Thymus (tissue), 11 donors: ENCODE data around the gene ARHGEF9. TPM values are rescaled to one million over a fixed set of nuclear protein-coding genes. Genes with fewer than 3 reads are reported as not detected.
A peak's percentile ranks its signal among the peaks of the same experiment; 100 is the strongest.

Experiments used
- DNase-seq, 9 donors: peaks; one replicate each; pipeline ENCODE4 v3.0.0-alpha.2; 2013; ENCODE audit warnings: low spot score in 9 of 9, low read depth in 6 of 9, missing footprints in 1 of 9
- H3K27ac ChIP-seq, 2 donors: one replicate each; pipeline ENCODE4 v1.5.1; 2013; ENCODE audit warnings: control low read depth in 1 of 2, low read depth in 1 of 2, low read length in 1 of 2, mild to moderate bottlenecking in 1 of 2, moderate library complexity in 1 of 2
- H3K27me3 ChIP-seq, 2 donors: one replicate each; pipeline ENCODE4 v1.5.1; 2013; ENCODE audit warnings: low read length in 1 of 2; ENCODE audit not compliant: control insufficient read depth in 2 of 2, insufficient read depth in 1 of 2
- H3K36me3 ChIP-seq, 2 donors: one replicate each; pipeline ENCODE4 v1.5.1; 2013; ENCODE audit warnings: low read length in 1 of 2, mild to moderate bottlenecking in 1 of 2, moderate library complexity in 1 of 2; ENCODE audit not compliant: control insufficient read depth in 2 of 2, insufficient read depth in 2 of 2
- H3K4me1 ChIP-seq, 2 donors: one replicate each; pipeline ENCODE4 v1.5.1; 2013; ENCODE audit warnings: low read length in 2 of 2; ENCODE audit not compliant: control insufficient read depth in 2 of 2, insufficient read depth in 2 of 2
- H3K4me3 ChIP-seq, 2 donors: one replicate each; pipeline ENCODE4 v1.5.1; 2013; ENCODE audit warnings: low read length in 2 of 2, control low read depth in 1 of 2, mild to moderate bottlenecking in 1 of 2
- H3K9me3 ChIP-seq, 2 donors: one replicate each; pipeline ENCODE4 v1.5.1; 2013; ENCODE audit warnings: low read length in 1 of 2, mild to moderate bottlenecking in 1 of 2; ENCODE audit not compliant: control insufficient read depth in 2 of 2, insufficient read depth in 1 of 2
- WGBS: extraction: QIAGEN DNeasy Blood & Tissue Kit; methylation state at CpG from one replicate; pipeline ENCODE4 v1.1.7; 2013; 5-methylcytosine and 5-hydroxymethylcytosine counted together
- polyA plus RNA-seq: library from polyadenylated mRNA; stranded (reverse); fragments of 200-250 nt; gene quantifications from one replicate; pipeline ENCODE4 v1.2.3, GENCODE V29; 2013
- total RNA-seq: library from RNA; stranded (reverse); fragments of 120-200 nt; gene quantifications from one replicate; pipeline ENCODE4 v1.2.4, GENCODE V29; 2013
- donor health status: healthy.

Gene ARHGEF9
- total and polyA plus RNA-seq, 2 donors = 14.5 to 19.2 TPM

DNA sequence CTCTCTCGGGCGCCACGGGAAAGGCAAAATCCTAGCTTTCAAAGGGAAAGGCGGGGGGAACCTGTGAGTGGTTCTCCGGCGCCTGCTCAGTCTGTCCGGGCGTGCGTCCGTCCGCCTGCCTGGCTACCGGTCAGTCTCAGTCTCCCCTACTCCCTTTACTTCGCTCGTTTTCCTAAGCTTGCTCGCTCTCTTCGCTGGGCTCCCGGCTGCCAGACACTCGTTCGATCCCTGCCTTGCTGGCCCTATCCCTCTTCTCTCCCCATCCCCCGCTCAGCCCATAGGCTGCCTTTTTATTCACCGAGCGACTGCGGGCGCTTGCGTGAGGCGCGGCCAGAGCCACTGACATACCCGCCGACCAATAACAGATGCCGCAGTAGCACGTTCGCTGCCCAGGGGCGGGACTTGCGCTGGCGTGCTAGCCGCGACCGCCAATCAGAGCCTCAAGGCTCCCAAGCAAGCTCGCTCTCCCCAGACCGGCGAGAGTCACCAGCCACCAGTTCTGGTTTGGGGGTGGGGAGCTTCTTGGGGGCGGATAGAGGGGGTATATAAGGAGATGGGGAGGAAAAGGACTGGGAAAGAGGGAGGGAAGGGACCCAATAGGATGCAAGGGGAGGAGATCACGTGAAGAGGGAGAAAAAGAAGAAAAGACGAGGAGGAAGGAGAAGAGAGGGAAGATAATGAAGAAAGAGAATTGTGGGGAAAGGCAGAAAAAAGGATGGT is 30.0 kb downstream of the ARHGEF9 start:
- Histone ChIP-seq H3K4me1 (peaks cover 4 to 7% of the 10 kb centered on the region in 2 donors), H3K9me3 (no peaks in the 10 kb centered on the region), H3K36me3 (no peaks in the 10 kb centered on the region), H3K27me3 (no peaks in the 10 kb centered on the region), H3K27ac (peak overlapping the region; percentile 83 to 87), H3K4me3 (peak overlapping the region; percentile 64 to 74)
- under 1% methylated on average over 44 of the region's 44 CpGs for WGBS
- peak; percentile 50 to 92 (median 78) for DNase-seq

DNA sequence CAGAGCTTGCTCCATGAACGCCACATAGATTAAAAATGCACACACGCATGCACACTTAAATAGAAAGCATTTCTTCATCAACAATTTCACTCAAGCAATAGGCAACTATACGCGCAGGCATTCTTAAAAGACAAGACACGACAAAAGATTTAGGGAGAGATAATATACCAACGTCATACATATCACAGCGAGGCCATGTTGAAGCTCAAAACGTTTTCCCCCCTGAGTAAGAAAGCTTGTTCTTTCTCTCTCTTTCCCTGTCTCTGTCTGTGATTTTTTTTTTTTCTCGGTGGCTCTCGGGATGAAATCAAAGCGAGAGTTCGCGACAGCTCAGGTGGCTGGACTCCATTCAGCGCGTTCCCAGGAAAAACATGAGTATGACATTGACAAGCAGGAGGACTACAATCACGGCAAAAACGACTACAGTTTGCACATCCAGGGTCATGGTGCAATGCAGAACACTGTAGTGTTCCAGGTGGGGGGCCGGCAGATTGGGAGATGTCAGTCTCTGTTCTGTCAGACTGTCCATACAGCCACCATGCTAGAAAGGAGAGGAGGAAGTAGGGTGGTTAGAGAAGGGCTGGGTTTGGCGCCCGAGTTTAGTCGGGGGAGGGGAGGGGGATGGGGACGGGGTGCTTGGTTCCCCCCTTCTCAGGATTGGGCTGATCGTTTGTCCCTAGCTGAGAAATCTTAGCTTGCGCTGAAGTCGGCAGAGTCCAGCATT is 30.7 kb downstream of the ARHGEF9 start:
- WGBS = 2% methylated on average over 25 of the region's 25 CpGs
- Histone ChIP-seq H3K4me1 (peaks cover 4 to 7% of the 10 kb centered on the region in 2 donors), H3K4me3 (peak overlapping the region; percentile 64 to 74), H3K36me3 (no peaks in the 10 kb centered on the region), H3K9me3 (no peaks in the 10 kb centered on the region), H3K27ac (peak overlapping the region; percentile 83 to 87), H3K27me3 (no peaks in the 10 kb centered on the region)
- peak in 8 of 9 donors; percentile 4 to 61 (median 24) for DNase-seq

DNA sequence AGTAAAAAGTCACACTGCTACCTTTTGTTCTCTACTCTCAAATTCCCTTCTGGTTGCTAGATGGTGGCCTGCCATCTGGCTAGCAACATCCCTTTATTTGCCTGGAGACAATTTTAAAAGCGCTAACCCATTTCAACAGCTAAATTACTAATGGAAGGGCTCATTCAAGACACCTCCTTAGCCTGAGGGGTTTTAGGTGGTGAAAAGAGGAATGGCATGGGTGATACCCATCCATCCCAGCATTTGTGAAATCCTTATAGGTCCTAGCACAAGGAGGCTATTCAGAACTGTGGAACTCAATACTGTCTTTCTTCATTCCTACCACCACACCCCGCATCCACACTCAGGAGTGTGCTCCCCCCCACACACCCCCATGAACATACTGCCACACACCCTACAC is 33.5 kb downstream of the ARHGEF9 start:
- no peaks in the 10 kb centered on the region for H3K27me3 ChIP-seq

DNA sequence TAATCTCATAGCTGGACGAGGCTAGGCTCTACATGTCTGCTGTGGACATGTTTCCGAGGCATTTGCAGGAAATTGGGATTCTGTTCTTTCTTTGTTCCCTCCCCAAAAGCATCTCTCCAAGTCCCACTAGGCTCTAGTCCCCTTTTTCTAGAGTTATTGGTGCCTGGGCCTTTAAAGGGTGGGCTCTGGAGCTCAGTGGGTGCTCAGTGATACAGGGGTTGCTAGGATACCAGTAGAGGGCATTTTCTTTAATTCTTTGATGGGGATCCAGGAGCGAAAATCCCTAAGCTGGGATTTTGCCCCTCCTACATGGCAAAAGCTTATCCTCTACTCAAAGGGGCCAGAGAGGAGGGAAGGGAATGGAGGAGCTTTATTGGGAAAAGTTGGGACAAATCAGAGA is 34.2 kb downstream of the ARHGEF9 start:
- no peaks in the 10 kb centered on the region for H3K36me3 ChIP-seq
- H3K4me3 ChIP-seq = no peak overlapping the region
- WGBS = 95% methylated on average over 3 of the region's 3 CpGs
- H3K27me3 ChIP-seq = no peaks in the 10 kb centered on the region
- H3K27ac ChIP-seq = no peak overlapping the region
- no peak for DNase-seq
- H3K9me3 ChIP-seq = no peaks in the 10 kb centered on the region
- peaks cover 4 to 7% of the 10 kb centered on the region in 2 donors for H3K4me1 ChIP-seq

More for the DNA sequence above, 33.5 kb downstream of the ARHGEF9 start:
- Histone ChIP-seq H3K4me3 (no peak overlapping the region), H3K4me1 (peaks cover 4 to 7% of the 10 kb centered on the region in 2 donors), H3K36me3 (no peaks in the 10 kb centered on the region), H3K9me3 (no peaks in the 10 kb centered on the region), H3K27ac (no peak overlapping the region)
- WGBS = 100% methylated on average over 2 of the region's 2 CpGs
- DNase-seq = no peak

DNA sequence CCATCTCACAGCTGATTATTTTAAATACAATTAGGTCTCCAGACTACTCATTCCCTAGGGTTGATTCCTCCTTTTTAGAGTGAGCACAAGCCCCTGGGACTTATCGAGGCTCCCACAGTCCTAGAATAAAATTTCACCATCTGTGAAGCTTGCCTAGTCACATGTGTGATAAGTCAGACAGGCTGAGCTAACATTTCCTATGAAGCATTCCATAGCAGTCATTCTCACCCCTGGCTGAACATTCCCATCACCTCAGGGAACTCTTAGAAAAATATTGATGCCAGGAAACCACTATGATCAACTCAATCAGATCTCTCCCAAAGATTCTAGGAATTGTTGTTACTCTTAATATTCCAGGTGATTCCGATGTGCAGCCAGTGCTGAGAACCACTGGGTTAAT is 37.7 kb downstream of the ARHGEF9 start:
- Histone ChIP-seq H3K36me3 (no peaks in the 10 kb centered on the region), H3K4me3 (no peak overlapping the region), H3K27me3 (no peaks in the 10 kb centered on the region), H3K4me1 (peaks cover 0 to 4% of the 10 kb centered on the region in 2 donors), H3K27ac (no peak overlapping the region), H3K9me3 (no peaks in the 10 kb centered on the region)
- WGBS = 91% methylated on average over 2 of the region's 2 CpGs
- no peak for DNase-seq

DNA sequence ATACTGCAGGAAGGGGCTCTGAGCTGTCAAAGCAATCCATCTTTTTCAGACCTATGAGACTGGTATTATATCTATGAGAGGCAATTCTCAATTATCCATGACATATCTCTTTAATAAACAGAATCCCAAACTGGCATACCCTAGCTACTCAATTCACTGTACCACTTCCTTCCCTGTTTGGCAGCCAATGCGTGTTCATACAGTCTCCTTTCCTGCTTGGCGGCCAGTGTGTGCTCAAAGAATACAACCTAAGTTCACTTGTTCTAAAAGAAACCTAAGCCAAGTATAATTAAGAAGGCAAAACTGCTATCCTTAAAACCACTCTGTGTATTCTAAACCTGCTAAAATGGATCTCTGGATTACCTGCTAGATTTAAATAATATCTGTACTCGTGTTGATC is 38.3 kb downstream of the ARHGEF9 start:
- peaks cover 0 to 4% of the 10 kb centered on the region in 2 donors for H3K4me1 ChIP-seq
- H3K36me3 ChIP-seq = no peaks in the 10 kb centered on the region
- H3K4me3 ChIP-seq = no peak overlapping the region
- H3K27me3 ChIP-seq = no peaks in the 10 kb centered on the region
- no peak overlapping the region for H3K27ac ChIP-seq
- WGBS = 45% methylated on average over 3 of the region's 3 CpGs
- no peaks in the 10 kb centered on the region for H3K9me3 ChIP-seq
- DNase-seq = no peak

DNA sequence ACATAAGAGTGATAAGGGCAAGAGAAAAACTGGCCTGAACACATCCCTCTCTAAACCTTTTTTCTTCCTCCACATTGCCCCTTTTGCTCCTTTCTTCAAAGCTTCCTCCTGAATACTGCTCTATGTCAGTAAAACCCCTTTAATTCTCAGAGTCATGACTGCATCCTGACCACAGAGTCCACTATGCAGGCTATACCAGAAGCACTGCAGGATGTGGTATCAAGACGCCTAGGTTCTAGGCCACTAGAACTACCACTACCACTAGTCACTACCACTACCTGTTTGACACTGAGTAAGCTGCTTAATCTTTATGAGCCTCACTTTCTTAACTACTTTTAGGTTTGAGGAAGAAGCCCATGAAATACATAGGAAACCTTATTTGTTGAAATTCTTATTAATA is 38.7 kb downstream of the ARHGEF9 start:
- DNase-seq = peak in 1 of 9 donors; percentile 20
- H3K27me3 ChIP-seq = no peaks in the 10 kb centered on the region
- peaks cover 0 to 4% of the 10 kb centered on the region in 2 donors for H3K4me1 ChIP-seq
- H3K36me3 ChIP-seq = no peaks in the 10 kb centered on the region
- 50% methylated on average over 1 of the region's 1 CpG for WGBS
- no peak overlapping the region for H3K27ac ChIP-seq
- H3K4me3 ChIP-seq = no peak overlapping the region
- no peaks in the 10 kb centered on the region for H3K9me3 ChIP-seq

DNA sequence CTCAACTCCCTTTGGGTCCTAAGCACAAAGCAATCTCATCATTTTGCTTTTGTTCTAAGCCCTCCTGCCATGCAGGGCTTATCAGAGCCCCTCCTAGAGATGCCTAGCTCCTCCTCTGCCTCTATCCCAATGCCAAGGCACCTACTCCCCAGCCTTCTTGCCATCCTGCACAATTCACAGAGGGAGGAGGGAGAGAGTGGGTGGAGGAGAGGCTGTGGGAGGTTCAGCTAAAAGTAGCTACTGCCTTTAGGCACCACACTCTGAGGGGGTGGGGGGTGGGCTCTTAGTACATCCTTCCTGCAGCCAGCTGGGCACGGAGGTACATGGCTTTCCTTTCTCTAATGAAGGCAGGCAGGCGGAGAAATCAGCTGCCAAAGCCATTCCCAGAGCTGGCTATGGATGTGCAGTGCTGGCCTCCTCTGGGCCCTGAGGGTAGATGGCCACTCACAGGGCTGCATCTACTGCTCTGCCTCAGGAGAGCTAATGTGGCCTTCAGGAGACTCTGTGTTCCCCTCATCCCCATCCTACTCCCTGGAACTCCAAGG is 40.1 kb downstream of the ARHGEF9 start:
- WGBS = 81% methylated on average over 2 of the region's 2 CpGs
- peaks cover 0 to 4% of the 10 kb centered on the region in 2 donors for H3K4me1 ChIP-seq
- H3K4me3 ChIP-seq = no peak overlapping the region
- no peaks in the 10 kb centered on the region for H3K36me3 ChIP-seq
- no peaks in the 10 kb centered on the region for H3K9me3 ChIP-seq
- H3K27me3 ChIP-seq = no peaks in the 10 kb centered on the region
- no peak for DNase-seq
- no peak overlapping the region for H3K27ac ChIP-seq

DNA sequence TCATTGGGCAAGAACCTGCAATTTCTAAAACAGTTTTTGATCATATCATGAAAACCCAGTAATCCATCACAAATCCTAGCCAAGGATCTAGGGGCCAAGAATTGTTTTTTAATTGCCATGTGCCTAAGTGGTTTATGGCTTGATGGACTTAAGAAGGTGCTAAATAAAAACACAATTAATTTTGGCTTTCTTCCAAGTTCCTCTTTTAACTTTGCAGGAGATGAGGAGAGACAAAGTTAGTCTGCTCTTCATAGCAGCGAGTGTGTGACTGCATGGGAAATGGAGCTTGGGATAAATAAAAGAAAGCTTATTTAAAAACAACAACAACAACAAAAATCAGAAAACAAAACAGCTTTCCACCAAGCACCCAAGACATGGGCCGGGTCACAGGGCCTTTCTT is 41.4 kb downstream of the ARHGEF9 start:
- no peaks in the 10 kb centered on the region for H3K36me3 ChIP-seq
- 76% methylated on average over 2 of the region's 2 CpGs for WGBS
- H3K4me3 ChIP-seq = no peak overlapping the region
- no peaks in the 10 kb centered on the region for H3K27me3 ChIP-seq
- no peak overlapping the region for H3K27ac ChIP-seq
- no peaks in the 10 kb centered on the region for H3K9me3 ChIP-seq
- H3K4me1 ChIP-seq = peaks cover 0 to 4% of the 10 kb centered on the region in 2 donors
- DNase-seq = no peak
